ENCODE measurements around the gene RRAGC.

- no peak for TF ChIP-seq POLR2AphosphoS5 (IDR thresholded peaks at IDR 0.05)
- TF ChIP-seq, protein P1, sequence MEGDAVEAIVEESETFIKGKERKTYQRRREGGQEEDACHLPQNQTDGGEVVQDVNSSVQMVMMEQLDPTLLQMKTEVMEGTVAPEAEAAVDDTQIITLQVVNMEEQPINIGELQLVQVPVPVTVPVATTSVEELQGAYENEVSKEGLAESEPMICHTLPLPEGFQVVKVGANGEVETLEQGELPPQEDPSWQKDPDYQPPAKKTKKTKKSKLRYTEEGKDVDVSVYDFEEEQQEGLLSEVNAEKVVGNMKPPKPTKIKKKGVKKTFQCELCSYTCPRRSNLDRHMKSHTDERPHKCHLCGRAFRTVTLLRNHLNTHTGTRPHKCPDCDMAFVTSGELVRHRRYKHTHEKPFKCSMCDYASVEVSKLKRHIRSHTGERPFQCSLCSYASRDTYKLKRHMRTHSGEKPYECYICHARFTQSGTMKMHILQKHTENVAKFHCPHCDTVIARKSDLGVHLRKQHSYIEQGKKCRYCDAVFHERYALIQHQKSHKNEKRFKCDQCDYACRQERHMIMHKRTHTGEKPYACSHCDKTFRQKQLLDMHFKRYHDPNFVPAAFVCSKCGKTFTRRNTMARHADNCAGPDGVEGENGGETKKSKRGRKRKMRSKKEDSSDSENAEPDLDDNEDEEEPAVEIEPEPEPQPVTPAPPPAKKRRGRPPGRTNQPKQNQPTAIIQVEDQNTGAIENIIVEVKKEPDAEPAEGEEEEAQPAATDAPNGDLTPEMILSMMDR (IDR thresholded peaks at IDR 0.05) = no peak
- TF ChIP-seq POLR2A (IDR thresholded peaks at IDR 0.05) = no peak
These were observed 69.0 kb downstream of the RRAGC start for GRCh38 chr1:38790422-38791163.
